22Rv1 (cell line): ENCODE data around the gene LRCH1.

Source experiments
- ZFX ChIP-seq: fragments of 450-650 bp; IDR thresholded peaks from 2 replicates; pipeline ENCODE4 v1.6.1; 2017; ENCODE audit warnings: antibody characterized with exemption, borderline replicate concordance
- TF ChIP-seq, protein P1 (sequence below): fragments of 450-650 bp; IDR thresholded peaks from 2 replicates; pipeline ENCODE4 v1.5.1; 2017; ENCODE audit warnings: mild to moderate bottlenecking

GRCh38 chr13:46544811-46545210, 8.2 kb upstream of the LRCH1 start:
- TF ChIP-seq, protein P1, sequence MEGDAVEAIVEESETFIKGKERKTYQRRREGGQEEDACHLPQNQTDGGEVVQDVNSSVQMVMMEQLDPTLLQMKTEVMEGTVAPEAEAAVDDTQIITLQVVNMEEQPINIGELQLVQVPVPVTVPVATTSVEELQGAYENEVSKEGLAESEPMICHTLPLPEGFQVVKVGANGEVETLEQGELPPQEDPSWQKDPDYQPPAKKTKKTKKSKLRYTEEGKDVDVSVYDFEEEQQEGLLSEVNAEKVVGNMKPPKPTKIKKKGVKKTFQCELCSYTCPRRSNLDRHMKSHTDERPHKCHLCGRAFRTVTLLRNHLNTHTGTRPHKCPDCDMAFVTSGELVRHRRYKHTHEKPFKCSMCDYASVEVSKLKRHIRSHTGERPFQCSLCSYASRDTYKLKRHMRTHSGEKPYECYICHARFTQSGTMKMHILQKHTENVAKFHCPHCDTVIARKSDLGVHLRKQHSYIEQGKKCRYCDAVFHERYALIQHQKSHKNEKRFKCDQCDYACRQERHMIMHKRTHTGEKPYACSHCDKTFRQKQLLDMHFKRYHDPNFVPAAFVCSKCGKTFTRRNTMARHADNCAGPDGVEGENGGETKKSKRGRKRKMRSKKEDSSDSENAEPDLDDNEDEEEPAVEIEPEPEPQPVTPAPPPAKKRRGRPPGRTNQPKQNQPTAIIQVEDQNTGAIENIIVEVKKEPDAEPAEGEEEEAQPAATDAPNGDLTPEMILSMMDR = no peak
- no peak for TF ChIP-seq ZFX
